ENCODE data around the gene MS4A4E.
"Not testable (repeated sequence)": the region's sequence is repeated elsewhere in the genome, so short reads cannot be mapped to it uniquely, and the experiment has no call there.

The MS4A4E gene

GRCh38 chr11:60242740-60243239, at the start of gene MS4A4E:
Gene MS4A4E (minus strand): TSS chr11:60243137. CDS start chr11:60230055, 13,082 bp downstream.
- no peaks in the 10 kb centered on the region for H3K4me1 ChIP-seq
- H3K27ac ChIP-seq, result no peak within 1 kb of the TSS
- no peak within 1 kb of the TSS for H3K4me2 ChIP-seq (ENCODE audit: low read length)
- no peaks in the 10 kb centered on the region for H3K79me2 ChIP-seq
- TF ChIP-seq, protein P1, sequence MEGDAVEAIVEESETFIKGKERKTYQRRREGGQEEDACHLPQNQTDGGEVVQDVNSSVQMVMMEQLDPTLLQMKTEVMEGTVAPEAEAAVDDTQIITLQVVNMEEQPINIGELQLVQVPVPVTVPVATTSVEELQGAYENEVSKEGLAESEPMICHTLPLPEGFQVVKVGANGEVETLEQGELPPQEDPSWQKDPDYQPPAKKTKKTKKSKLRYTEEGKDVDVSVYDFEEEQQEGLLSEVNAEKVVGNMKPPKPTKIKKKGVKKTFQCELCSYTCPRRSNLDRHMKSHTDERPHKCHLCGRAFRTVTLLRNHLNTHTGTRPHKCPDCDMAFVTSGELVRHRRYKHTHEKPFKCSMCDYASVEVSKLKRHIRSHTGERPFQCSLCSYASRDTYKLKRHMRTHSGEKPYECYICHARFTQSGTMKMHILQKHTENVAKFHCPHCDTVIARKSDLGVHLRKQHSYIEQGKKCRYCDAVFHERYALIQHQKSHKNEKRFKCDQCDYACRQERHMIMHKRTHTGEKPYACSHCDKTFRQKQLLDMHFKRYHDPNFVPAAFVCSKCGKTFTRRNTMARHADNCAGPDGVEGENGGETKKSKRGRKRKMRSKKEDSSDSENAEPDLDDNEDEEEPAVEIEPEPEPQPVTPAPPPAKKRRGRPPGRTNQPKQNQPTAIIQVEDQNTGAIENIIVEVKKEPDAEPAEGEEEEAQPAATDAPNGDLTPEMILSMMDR (IDR thresholded peaks at IDR 0.05), result no peak
- H3K9ac ChIP-seq, result no peak within 1 kb of the TSS
- no peaks in the 10 kb centered on the region for H3K36me3 ChIP-seq (ENCODE audit: control insufficient read depth, insufficient read depth, low read length)
- no peak within 1 kb of the TSS for H2AFZ ChIP-seq
- H3K4me3 ChIP-seq (ENCODE audit: low read depth, low read length), result no peak within 1 kb of the TSS
- no peaks in the 10 kb centered on the region for H3K27me3 ChIP-seq (ENCODE audit: control insufficient read depth, insufficient read depth, low read length)
- H3K9me3 ChIP-seq (ENCODE audit: control insufficient read depth, low read length), result no peaks in the 10 kb centered on the region

DNA sequence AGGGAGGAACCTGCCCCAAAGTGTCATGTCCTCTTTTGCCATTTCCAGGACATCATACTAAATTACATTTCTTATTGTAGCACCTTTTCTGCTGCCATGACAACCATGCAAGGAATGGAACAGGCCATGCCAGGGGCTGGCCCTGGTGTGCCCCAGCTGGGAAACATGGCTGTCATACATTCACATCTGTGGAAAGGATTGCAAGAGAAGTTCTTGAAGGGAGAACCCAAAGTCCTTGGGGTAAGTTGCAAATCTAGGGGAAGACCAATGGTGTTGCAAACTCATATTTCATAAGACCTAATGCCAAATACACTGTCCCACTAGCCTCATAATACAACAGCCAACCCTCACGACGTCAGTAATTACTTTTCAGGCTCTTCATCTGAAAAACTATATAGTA, 49.2 kb upstream of the MS4A4E start:
- Histone ChIP-seq H3K36me3 (ENCODE audit: control insufficient read depth, insufficient read depth, low read length) (no peaks in the 10 kb centered on the region), H3K9ac (no peak overlapping the region), H3K27ac (no peak overlapping the region), H2AFZ (no peak overlapping the region), H3K9me3 (ENCODE audit: control insufficient read depth, low read length) (no peaks in the 10 kb centered on the region), H3K27me3 (ENCODE audit: control insufficient read depth, insufficient read depth, low read length) (no peaks in the 10 kb centered on the region), H3K79me2 (no peaks in the 10 kb centered on the region), H3K4me2 (ENCODE audit: low read length) (no peak overlapping the region), H3K4me1 (no peaks in the 10 kb centered on the region), H3K4me3 (ENCODE audit: low read depth, low read length) (no peak overlapping the region)
- TF ChIP-seq, protein P1 (IDR thresholded peaks at IDR 0.05), result no peak

DNA sequence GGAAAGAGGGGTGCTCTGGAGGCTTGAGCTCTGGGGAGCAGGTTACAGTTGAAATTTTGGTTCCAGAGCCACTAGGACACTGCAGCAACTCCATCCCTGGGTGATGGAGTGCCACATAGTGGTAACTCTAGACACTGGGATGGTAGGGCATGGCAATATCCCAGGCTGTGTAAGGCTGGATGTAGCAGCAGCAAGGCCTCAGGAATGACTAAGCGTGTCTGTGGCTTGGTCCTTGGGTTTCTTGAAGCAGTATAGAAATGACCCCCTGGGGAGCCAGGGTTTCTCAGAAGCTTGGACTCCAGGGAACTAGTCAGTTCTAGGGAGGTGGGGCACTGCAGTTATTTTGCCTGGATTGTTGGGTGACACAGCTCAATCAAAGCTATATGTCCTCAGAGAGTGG, 45.6 kb upstream of the MS4A4E start:
- Histone ChIP-seq H3K4me1 (no peaks in the 10 kb centered on the region), H2AFZ (no peak overlapping the region), H3K27ac (no peak overlapping the region), H3K4me2 (ENCODE audit: low read length) (no peak overlapping the region), H3K79me2 (no peaks in the 10 kb centered on the region), H3K36me3 (ENCODE audit: control insufficient read depth, insufficient read depth, low read length) (no peaks in the 10 kb centered on the region), H3K27me3 (ENCODE audit: control insufficient read depth, insufficient read depth, low read length) (no peaks in the 10 kb centered on the region), H3K9ac (no peak overlapping the region), H3K9me3 (ENCODE audit: control insufficient read depth, low read length) (no peaks in the 10 kb centered on the region), H3K4me3 (ENCODE audit: low read depth, low read length) (no peak overlapping the region)
- TF ChIP-seq, protein P1 (IDR thresholded peaks at IDR 0.05), result no peak

- not testable (repeated sequence) for H3K79me2 ChIP-seq; H2AFZ ChIP-seq; H3K27ac ChIP-seq; H3K4me2 ChIP-seq (ENCODE audit: low read length); H3K4me1 ChIP-seq; H3K36me3 ChIP-seq (ENCODE audit: control insufficient read depth, insufficient read depth, low read length); H3K27me3 ChIP-seq (ENCODE audit: control insufficient read depth, insufficient read depth, low read length); H3K9me3 ChIP-seq (ENCODE audit: control insufficient read depth, low read length); H3K9ac ChIP-seq; H3K4me3 ChIP-seq (ENCODE audit: low read depth, low read length)
Measured at GRCh38 chr11:60285411-60286126, 42.6 kb upstream of the MS4A4E start.

- H3K36me3 ChIP-seq (ENCODE audit: control insufficient read depth, insufficient read depth, low read length), result no peaks in the 10 kb centered on the region
- no peaks in the 10 kb centered on the region for H3K27me3 ChIP-seq (ENCODE audit: control insufficient read depth, insufficient read depth, low read length)
- H3K9ac ChIP-seq, result no peak overlapping the region
- H3K27ac ChIP-seq, result no peak overlapping the region
- H3K4me3 ChIP-seq (ENCODE audit: low read depth, low read length), result no peak overlapping the region
- no peaks in the 10 kb centered on the region for H3K4me1 ChIP-seq
- TF ChIP-seq, protein P1 (IDR thresholded peaks at IDR 0.05), result no peak
- H3K79me2 ChIP-seq, result no peaks in the 10 kb centered on the region
- no peak overlapping the region for H2AFZ ChIP-seq
- H3K4me2 ChIP-seq (ENCODE audit: low read length), result no peak overlapping the region
- no peaks in the 10 kb centered on the region for H3K9me3 ChIP-seq (ENCODE audit: control insufficient read depth, low read length)
Measured at GRCh38 chr11:60282286-60282685, 39.3 kb upstream of the MS4A4E start.
